Subcutaneous adipose tissue (tissue), 4 donors: ENCODE results near the gene SRSF12. TPM values are rescaled to one million over a fixed set of nuclear protein-coding genes. Genes with fewer than 3 reads are reported as not detected.

Experiments
- CTCF ChIP-seq: fragments of 450-650 bp; IDR thresholded peaks from one replicate; pipeline ENCODE4 v1.5.1; 2016; ENCODE audit warnings: low read depth, mild to moderate bottlenecking, control low read depth, antibody characterized with exemption, moderate library complexity
- total RNA-seq, 4 donors: library from RNA; depleted of rRNA; stranded (reverse); fragments of >200 nt; gene quantifications; one replicate each; pipeline ENCODE4 v1.1.0, GENCODE V29; 2016

Gene SRSF12
- total RNA-seq, result under 1 TPM in 1 of 4 donors, not detected in 3; 0.17 TPM

DNA sequence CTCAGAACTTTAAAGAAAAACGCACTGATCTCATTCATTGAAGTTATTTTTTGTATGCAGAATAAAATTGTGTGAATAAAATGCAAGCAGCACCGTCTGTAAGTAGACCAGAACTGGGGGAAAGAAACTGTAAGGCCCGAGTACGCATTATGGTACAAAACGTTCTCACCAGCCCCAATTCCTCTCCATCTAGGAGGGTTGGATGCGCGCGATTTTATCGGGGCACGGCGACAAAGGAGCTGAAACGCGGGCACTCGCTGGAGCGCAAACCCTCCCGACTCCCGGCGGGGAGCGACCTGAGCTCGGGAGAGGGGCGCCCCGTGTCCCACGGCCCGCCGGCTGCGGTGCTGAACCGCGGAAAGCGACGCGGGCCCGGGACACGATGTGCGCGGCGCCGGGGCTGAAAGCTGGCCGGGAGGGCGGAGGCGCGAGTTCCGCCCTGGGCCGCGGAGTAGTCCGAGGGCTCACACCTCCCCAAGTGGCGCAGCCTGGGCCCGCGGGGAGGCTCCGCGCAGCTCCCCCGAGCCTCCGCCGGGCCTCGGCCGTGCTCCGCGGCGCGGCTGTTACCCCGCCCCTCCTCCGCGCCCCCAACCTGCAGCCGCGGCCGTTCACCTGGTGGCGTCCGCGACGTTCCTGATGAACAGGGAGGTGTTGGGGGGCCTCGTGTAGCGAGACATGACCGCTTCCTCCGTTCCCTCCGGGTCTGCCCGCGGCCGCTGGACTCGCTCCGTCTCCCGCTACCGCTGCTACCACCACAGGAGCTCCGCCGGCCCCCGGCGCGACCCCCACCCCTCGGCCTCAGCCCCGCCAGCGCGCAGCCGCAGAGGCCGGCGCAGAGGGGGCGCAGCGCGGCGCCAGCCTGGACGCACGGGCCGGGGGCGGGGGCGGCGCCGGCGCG lies at the start of gene SRSF12:
TSS of gene SRSF12 (minus strand) at position 861 of the 898 bp plus-strand sequence. CDS start at position 677, 184 bp downstream.
- no peak for TF ChIP-seq CTCF

GRCh38 chr6:89162047-89162371 lies 44.1 kb upstream of the SRSF12 start:
- TF ChIP-seq CTCF, result no peak

GRCh38 chr6:89161326-89162046 lies 43.6 kb upstream of the SRSF12 start:
- TF ChIP-seq CTCF, result no peak

DNA sequence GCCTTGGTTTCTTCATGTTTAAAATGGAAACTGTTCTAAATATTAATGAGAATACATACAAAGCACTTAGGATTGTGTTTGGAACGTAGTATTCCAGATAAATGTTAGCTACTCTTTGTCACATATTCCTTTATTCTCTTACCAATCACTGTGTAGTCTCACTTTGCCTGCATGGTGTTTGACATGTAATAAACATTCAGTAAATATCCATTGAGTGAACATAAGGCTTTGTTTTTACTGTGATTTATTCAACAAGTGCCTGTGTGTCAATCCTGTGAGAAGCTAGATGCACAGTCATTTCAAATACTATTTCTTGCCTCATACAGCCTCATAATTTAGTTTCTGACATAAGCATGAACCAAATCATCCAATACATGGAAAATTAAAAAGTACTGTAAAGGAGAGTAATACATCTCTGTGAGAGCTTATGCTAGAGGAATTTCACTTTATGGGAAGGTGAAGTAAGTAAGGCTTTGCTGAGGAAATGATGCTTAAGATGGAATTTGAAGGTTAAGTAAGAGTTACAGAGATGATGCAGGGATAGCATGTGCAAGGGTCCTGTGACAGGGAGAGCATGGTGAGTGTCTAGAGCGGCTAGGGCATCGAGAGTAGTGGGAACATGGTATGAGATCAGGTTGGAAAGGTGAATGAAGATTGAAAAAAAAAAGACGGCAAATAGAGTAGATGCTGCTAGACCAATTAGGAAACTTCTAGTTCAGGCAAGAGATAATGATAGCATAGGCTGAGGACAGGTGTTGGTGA lies 42.6 kb upstream of the SRSF12 start:
- TF ChIP-seq CTCF, result no peak

- no peak for TF ChIP-seq CTCF
Measured at GRCh38 chr6:89154131-89154530, 36.3 kb upstream of the SRSF12 start.

GRCh38 chr6:89148016-89148750 lies 30.3 kb upstream of the SRSF12 start:
- no peak for TF ChIP-seq CTCF
